GM18505 (cell line): ENCODE results near the gene AQP10.
"Not testable (repeated sequence)": the region's sequence is repeated elsewhere in the genome, so short reads cannot be mapped to it uniquely, and the experiment has no call there.

Experiments
- ATAC-seq: cut with Tn5 transposase; IDR thresholded peaks from one replicate; pipeline ENCODE4 v1.9.1; 2021; ENCODE audit not compliant: unreplicated experiment
- POLR2A ChIP-seq: IDR thresholded peaks from 4 replicates; pipeline ENCODE4 v1.6.1; 2011; ENCODE audit warnings: borderline replicate concordance; ENCODE audit not compliant: insufficient read depth, insufficient read length; ENCODE audit errors: extremely low read depth

The AQP10 gene, protein sequence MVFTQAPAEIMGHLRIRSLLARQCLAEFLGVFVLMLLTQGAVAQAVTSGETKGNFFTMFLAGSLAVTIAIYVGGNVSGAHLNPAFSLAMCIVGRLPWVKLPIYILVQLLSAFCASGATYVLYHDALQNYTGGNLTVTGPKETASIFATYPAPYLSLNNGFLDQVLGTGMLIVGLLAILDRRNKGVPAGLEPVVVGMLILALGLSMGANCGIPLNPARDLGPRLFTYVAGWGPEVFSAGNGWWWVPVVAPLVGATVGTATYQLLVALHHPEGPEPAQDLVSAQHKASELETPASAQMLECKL

DNA sequence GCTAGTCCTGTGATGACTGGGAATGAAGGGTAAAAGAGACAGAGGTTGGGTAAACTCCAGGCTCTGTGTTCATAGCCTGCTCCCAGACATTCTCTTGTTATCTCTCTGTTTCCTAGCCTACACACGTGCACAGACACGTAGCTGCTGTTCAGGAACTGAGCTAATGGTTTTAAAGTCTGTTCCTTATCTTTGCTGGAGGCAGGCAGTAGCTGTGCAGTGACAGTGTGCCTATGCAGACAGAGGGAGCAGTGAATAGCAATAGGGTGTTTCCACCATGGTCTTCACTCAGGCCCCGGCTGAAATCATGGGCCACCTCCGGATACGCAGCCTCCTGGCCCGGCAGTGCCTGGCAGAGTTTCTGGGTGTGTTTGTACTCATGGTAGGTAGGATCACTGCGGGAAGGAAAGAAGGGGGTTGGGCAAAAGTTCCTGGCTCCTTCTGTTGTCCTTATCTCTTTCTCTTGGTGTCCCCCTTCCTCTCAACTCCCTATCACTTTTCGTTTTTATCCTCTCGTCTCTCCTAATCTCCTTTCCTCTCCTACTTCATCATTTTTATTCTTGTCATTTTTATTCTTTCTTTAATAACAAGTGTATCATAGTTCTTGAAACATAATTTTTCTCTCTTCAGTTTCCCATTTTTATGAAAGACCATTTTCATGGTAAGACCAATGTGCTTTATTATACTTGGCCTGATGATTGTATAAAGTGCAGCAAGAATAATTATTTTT is at the start of gene AQP10:
Gene AQP10 (plus strand): TSS at position 212 of the 727 bp plus-strand sequence. CDS start 63 bp downstream, at position 275.
- no peak for TF ChIP-seq POLR2A
- ATAC-seq = no peak

DNA sequence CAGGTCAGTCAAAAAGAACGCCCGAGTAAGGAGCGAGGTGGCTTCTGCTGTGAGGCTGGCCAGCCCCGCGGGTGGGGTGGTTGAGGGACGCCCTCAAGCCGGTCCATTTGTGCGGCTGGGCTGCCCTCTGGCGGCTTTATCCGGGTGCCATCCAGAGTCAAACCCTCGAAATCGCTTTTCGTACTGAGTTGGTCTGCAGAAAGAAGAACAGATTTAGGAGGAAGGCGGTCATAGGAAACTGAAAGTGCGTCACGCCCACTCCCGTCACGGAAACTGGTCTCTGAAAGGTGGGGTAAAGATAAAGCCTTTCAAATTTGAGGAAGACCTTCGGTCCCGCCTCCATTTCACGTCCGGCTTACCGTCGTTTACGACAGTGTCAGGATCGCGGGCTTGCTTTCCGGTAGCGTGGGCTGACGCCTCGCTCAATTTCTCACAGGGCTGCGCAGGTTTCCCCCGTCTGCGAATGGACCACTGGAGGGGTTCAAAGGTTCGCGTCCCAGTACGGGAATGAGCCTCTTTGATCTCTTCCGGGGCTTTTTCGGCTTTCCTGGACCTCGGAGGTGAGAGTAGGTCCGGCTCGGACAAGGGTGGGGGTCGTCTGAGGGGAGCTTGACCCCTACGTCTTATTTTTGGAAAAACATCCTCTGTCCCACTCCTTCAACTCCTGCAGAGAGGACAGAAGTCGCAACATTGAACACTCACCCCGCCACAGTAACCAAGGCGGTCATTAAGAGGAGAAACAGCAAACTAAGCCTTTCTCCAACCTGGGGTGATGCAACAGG is 48.5 kb upstream of the AQP10 start, which contains the start of gene HAX1:
Gene HAX1 (plus strand): TSS at position 413 of the 782 bp plus-strand sequence. CDS start 95 bp downstream, at position 508.
- TF ChIP-seq POLR2A = peak; percentile 86
- peak; percentile 82 for ATAC-seq

DNA sequence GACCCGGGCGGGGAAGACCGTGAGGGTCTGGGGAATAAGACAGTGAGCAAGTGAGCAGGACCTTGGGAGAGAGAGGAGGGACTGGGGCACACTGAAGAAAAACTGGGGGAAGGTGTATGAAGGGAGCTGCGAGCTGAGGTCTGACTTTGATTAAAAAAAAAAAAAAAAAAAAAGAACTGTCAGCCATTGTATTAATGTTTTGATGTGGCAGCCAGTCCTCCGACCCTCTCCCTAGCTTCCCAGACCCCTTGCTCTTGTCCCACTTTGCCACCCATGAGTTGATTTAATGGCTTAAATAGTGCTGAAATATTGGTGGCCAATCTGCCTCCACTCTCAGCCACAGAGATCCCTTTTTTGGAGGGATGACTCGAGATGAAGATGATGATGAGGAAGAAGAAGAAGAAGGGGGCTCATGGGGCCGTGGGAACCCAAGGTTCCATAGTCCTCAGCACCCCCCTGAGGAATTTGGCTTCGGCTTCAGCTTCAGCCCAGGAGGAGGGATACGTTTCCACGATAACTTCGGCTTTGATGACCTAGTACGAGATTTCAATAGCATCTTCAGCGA is 47.8 kb upstream of the AQP10 start:
- no peak for TF ChIP-seq POLR2A
- no peak for ATAC-seq

DNA sequence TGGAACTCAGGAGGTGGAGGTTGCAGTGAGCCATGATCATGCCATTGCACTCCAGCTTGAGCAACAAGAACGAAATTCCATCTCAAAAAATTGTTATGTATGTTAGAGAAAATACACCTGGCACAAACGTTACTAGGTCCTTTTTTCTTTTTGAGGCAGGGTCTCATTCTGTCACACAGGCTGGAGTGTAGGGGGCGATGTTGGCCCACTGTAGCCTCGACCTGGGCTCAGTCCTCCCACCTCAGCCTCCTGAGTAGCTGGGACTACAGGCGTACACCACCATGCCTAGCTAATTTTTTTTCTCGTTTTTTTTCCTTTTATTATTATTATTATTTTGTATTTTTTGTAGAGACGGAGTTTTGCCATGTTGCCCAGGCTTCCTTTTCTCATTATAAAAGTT is 44.1 kb upstream of the AQP10 start:
- no peak for TF ChIP-seq POLR2A
- no peak for ATAC-seq

DNA sequence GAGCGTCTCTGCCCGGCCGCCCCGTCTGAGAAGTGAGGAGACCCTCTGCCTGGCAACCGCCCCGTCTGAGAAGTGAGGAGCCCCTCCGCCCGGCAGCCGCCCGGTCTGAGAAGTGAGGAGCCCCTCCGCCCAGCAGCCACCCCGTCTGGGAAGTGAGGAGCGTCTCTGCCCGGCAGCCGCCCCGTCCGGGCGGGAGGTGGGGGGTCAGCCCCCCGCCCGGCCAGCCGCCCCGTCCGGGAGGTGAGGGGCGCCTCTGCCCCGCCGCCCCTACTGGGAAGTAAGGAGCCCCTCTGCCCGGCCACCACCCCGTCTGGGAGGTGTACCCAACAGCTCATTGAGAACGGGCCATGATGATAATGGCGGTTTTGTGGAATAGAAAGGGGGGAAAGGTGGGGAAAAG is 33.3 kb upstream of the AQP10 start:
- ATAC-seq = not testable (repeated sequence)

DNA sequence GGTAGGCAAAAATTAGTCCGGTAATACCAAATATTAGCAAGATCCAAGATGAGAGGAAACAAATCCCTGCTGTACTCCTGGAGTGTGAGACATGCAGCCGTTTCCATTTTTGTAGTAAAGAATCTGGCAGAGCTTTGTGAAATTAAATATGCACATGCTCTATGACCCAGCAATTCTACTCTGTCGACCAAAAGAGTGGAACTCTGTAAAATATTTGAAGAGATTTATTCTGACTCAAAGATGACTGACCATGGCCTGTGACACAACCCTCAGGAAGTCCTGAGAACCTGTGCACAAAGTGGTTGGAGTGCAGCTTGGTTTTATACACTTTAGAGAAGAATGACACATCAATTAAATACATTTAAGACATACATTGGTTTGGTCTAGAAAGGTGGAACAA is 32.2 kb upstream of the AQP10 start:
- TF ChIP-seq POLR2A = no peak
- ATAC-seq = no peak

DNA sequence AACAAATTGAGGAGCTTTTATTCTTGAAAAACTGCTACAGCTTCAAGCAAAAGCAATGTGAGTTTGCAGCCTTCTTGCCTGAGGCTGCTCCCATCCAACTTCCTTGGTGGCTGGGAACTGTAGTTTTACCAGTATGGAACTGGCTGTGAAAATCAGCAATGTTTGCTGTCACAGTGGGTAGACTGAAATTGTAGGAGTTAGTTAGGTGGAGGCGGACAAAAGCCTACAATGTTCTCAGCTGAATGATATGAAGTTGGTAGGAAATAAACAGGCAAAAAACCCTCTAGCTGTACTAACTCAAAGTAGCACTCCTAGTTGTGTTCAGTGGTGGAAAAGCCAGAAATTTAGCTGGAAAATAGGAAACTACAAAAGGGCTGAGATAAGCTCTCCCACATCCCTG is 30.0 kb upstream of the AQP10 start:
- ATAC-seq = no peak
- no peak for TF ChIP-seq POLR2A

DNA sequence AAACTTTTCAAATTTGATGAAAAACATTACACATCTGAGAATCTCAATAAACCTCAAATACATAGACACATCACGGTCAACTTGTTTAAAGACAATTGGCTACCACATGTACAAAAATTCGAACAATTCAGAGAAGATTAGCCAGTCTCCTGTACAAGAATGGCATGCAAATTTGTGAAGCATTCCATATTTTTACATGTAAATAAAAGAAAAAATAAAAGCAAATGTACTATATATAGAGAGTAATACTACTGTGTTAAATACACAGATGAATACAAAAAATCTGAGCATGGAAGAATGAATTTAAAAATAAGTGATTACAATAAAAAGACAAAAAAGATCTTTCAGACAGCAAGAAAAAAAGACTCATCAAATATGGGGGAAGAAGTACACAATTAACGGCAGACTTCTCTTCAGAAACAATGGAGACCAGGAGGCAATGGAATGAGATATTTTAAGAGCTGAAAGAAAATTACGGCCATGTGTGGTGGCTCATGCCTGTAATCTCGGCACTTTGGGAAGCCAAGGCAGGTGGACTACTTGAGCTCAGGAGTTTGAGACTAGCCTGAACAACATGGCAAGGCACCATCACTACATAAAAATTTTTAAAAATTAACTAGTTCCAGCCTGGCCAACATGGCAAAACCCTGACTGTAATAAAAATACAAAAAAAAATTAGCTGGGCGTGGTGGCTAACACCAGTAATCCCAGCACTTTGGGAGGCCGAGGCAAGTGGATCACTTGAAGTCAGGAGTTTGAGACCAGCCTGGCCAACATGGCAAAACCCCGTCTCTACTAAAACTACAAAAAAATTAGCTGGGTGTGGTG is 25.3 kb upstream of the AQP10 start:
- no peak for ATAC-seq
- TF ChIP-seq POLR2A = no peak

DNA sequence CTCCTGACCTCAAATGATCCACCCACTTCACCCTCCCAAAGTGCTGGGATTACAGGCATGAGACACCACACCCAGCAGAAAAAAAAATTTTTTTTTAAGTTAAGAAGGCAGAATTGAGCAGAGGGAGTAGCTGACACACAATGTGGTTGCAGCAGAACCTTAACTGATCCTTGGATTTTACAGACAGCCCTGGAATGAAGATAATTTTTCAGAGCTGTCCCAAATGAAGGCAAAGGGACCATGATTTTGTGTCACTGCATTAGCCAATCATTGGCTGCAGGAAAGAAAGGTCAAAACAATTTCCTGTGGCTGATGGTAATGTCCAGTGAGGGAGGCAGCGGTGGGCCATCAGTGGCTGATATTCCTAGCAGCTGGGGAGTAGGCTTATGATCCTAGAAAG is 19.3 kb upstream of the AQP10 start:
- no peak for ATAC-seq
- TF ChIP-seq POLR2A = no peak

DNA sequence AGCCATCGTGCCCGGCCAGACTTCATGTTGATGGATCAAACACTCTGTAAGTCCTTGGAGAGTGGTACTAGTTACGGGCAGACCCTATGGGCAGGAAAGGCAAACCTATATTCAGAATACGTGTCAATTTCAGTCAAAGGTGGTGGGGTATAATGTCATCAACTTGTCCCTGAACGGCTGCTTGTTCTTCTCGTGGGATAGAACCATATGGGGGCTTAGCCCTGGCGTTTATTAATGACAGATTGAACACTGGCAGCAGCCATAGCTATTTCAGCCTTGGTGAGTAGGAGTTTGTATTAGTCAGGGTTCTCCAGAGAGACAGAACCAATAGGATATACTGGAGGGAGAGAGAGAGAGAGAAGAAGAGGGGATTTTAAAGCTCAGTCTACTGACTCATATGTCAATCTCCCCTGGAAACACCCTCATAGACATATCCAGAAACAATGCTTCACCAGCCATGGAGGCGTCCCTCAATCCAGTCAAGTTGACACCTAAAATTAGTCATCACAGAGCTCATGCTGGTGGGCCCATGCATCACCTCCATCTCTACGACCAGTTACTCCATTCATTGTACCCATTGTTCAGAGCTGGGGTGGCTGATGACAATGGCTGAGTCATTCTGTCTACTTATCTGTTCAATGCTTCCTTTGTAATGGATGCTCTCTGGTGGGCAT is 16.1 kb upstream of the AQP10 start:
- no peak for TF ChIP-seq POLR2A
- ATAC-seq = no peak

DNA sequence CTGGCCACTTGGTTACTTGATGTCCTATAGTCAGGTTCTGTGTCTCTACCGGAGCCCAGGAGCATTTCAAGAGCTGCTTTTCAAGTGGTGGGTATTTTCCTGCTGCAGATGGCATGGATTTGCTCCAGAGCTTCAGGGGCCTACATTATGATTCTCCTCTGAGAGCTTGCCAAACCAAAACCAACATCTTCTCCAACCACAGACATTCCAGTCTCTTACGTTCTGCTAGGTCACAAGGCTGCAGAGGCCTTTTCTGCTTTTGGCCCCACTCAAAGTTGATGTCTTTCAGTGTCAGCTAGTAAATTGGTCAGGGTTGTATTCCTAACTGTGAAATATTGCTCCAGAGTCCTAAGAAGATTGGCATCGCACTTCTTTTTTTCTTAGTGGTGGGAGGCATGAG is 14.7 kb upstream of the AQP10 start:
- ATAC-seq = no peak
- no peak for TF ChIP-seq POLR2A

DNA sequence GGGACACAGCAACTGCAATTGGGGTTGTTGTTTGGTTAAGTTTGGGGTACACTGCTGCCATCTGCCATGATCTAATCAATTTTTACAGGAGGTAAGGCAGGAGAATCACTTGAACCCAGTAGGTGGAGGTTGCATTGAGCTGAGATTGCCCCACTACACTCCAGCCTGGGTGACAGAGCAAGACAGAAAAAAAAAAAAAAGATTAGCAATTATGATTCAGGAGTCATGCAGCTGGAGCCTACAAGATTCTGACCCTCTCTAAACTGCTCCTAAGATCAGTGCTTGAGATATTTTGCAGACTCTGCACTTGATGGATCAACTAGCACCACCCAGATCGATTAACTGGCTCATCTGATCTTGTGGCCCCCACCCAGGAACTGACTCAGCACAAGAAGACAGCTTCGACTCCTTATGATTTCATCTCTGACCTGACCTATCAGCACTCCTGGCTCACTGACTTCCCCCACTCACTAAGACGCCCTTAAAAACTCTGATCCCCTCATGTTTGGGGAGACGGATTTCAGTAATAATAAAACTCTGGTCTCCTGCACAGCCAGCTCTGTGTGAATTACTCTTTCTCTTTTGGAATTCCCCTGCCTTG is 13.1 kb upstream of the AQP10 start:
- ATAC-seq = not testable (repeated sequence)

DNA sequence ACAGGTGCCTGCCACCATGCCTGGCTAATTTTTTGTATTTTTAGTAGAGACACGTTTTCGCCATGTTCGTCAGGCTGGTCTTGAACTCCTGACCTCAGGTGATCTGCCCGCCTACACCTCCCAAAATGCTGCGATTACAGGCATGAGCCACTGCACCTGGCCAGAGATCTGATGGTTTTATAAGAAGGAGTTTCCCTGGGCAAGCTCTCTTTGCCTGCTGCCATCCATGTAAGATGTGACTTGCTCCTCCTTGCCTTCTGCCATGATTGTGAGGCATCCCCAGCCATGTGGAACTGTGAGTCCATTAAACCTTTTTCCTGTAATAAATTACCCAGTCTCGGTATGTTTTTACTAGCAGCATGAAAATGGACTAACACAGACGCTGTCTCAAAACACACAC is 11.8 kb upstream of the AQP10 start:
- not testable (repeated sequence) for ATAC-seq

DNA sequence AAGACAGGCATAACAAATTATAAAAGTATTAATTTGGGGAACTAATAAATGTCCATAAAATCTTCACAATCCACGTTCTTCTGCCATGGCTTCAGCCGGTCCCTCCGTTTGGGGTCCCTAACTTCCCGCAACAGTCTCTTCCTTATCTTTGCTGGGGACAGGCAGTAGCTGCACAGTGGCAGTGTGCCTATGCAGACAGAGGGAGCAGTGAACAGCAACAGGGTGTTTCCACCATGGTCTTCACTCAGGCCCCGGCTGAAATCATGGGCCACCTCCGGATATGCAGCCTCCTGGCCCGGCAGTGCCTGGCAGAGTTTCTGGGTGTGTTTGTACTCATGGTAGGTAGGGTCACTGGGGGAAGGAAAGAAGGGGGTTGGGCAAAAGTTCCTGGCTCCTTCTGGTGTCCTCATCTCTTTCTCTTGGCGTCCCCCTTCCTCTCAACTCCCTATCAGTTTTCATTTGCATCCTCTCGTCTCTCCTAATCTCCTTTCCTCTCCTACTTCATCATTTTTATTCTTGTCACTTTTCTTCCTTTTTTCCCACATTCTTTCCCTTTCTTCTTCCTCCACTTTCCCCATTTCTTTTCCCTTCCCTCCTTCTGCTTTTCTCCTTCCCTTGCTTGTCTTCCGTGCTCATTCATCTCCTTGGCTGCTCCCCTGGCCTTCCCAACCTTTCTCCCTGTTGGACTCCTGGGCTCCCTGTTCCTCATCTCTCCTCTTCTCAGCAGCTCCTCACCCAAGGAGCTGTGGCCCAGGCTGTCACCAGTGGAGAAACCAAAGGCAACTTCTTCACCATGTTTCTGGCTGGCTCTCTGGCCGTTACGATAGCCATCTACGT is 8.4 kb upstream of the AQP10 start:
- not testable (repeated sequence) for ATAC-seq
